Fibroblast of peridontal ligament (primary cell): ENCODE data around the gene MYBPC2.
"Not testable (repeated sequence)": the region's sequence is repeated elsewhere in the genome, so short reads cannot be mapped to it uniquely, and the experiment has no call there.

Experiments
- DNase-seq: peaks from one replicate; pipeline ENCODE4 v3.0.0-alpha.2; 2010; ENCODE audit errors: extremely low read depth

Gene MYBPC2

DNA sequence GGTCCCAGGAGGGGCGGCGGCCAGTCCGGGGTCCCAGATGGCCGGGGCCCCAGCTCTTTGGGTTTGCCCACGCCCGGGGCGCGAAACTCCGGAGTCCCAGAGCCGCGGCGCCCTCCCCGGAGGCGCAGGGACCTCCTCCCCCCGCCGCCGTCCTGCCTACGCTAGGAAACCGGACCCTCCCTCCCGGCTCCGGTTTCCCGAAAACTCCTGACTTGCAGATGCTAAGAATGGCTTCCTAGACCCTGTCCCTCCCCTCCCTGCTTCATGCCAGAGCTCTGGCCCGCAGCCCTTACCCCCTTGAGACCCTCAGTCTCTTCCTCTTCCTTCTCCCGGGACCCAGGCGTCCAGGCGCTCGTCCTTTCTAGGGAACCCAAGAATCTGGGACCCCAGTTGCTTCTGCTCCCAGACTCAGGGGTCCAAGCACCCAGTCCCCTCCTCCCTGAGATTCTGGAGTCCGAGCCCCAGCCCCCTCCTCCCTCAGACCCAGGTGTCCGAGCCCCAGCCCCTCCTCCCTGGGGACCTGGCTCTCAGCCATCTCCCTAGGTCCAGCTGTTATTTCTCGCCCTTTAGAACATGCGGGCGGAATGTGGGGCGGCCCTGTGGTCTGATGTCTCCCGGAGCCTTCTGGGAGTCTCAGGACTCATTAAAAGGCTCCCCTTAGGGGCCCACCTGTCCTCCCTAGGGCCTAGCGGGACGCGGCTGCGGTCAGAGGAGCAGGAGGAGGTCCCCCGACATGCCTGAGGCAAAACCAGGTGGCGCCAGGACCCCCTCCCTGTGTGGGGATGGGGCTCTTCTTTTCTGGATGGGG, at the start of gene MYBPC2:
TSS of gene MYBPC2 (plus strand) at position 672 of the 808 bp plus-strand sequence. CDS start at position 734, 62 bp downstream.
- DNase-seq, result no peak

DNA sequence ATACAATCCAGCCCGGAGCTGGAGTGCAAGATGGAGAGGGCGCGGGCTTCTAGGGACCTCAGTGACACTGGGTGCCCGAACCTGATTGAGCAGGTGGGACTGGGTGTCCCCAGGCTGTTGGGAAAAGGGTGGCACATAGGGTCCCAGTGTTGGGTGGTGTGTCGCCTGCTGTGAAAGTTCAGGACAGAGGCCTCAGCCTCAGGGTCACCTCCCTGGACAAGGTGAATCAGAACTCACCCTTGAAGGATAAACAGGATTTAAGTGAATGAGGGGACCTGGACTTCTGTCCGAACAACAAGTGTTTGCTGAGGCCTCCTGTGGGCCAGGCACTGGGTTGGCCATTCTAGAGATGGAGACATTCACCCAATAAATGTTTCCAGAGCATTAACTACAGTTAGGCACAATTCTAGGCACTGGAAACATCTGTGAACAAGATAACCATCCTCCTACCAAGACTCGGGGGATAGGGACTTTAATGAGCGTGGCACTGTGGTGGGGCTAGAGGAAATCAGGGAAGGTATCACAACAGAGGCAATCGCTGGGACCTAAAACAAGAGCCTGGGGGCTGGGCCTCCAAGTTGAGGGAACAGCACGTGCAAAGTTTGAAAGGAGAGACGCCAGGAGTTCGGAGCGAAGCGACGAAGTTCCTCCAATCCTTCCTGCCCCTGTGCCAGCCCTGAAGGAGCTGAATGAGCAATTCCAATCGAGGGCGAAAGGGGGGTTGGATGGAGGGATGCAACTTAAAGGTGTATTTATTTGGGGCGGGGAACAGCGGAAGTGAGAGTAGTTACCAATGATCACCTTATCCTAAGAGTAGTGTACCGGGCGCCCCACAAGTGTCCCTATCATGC, 49.5 kb upstream of the MYBPC2 start:
- DNase-seq, result no peak

DNA sequence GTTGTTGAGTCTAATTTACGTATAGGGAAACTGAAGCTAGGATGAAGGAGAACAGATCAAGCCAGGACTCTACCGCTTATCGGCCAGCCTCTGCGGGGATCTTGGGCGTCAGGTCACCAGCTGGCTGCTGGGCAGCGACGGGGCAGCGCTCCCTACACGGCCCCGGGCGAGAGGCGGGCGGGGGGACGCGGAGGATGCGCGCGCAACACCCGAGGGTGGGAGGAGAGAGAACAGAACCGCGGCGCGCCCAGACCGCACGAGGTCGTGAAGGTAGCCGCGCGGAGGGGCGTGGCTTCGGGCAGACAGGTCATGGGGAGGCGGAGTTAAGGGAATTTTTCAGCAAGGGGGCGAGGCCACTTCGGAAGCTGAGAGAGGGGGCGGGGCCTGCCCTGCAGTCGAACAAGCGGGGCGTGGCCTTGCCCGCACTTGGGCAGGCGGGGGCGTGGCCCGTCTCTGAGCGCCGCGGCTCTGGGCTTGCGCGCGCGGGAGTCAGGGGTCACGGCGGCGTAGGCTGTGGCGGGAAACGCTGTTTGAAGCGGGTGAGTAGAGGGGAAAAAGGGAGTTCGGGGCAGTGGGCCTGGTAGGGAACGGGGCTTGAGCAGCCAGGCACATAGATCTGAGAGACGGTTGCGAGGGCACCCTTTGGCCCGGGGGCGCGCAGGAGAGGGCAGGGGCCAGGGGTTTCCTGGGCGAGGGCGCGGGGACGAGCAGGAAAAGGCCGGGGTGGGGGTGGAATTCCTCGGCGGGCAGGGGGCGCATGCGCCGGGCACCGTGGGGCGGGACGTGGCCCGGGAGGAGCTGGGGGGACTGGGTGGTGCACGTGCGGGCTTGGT, 48.6 kb upstream of the MYBPC2 start, which contains the start of gene POLD1:
TSS of gene POLD1 (plus strand) at position 496 of the 833 bp plus-strand sequence. CDS start 14,505 bp downstream, outside the sequence.
- DNase-seq, result peak; percentile 93

DNA sequence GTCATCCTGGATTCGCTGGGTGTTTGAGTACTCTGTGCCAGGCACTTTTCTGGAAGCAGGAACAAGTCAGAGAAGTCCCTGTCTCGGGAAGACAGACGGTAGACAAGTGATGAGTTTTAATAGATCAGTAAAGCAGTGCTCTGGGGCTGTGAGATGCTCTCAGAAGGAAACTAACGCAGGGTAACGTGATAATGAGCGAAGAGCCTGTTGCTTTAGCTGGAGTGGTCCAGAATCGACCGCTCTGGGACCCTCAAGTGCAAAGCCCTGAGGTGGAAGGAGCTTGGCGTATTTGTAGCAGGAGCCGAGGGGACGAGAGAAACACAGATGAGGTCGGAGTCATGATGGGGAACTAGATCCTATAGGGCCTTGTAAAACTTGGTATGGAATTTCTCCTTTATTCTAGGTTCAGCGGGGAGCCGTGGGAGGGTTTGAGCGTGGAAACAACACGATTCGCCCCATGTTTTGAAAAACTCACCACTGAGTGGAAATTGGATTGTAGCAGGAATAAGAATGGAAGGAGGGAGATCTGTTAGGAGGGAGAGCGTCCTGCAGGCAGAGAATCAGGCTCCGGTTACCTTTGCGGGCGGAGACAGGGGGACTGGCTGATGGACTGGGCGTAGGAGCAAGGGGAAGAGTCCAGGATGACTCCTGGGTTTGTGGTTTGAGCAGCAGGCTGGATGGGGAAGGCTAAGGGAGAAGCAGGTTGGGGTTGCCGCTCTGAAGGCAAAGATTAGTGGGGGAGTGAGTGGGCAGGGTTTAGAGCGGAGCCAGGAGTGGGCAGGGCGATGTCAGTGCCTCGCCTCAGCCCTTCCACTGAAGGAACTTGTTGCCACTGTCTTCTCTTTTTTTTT, 47.8 kb upstream of the MYBPC2 start:
- peak; percentile 9 for DNase-seq

DNA sequence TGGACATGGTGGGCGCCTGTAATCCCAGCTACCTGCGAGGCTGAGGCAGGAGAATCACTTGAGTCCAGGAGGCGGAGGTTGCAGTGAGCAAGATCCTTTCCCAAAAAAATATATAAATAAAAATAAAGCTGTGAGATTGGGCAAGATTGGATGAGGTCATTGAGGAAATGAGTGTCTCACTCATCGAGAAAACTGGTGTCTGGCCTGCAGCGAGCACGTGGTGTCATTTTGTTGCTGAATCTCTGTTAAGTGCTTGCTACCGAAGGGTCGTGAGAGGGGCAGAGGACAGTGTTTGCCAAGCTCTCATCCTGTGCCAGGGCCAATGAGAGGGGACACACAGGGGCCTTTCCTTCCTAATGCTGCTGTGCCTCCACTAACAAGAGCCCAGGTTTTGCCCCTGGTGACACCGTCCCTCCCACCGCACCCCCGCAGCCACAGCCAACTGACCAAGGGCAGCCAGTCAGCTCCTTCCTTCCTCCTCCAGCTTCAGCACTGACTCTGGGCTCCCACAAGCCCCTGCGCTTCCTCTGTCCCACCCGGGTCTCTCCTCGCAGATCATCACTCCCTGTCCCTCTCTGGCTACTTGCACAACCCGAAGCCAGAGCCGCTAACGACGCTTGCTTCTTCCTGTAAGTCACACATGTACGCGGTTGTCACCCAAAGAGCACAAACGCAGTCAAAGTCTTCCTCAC, 45.4 kb upstream of the MYBPC2 start:
- DNase-seq, result peak; percentile 37

DNA sequence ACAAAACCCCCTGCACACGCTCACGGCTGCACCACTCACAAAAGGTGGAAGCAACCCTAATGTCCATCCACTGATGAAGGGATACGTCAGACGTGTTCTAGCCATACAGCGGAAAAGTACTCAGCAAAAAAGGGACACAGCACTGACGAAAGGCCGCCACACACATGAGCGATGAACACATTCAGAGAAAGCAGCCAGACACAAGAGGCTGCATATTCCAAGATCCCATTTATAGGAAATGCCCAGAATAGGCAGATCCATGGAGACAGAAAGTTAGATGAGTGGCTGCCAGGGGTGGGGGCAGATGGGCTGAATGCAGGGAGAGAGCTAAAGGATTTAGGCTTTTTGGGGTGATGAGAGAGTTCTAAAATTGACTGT, 44.8 kb upstream of the MYBPC2 start:
- DNase-seq, result no peak

DNA sequence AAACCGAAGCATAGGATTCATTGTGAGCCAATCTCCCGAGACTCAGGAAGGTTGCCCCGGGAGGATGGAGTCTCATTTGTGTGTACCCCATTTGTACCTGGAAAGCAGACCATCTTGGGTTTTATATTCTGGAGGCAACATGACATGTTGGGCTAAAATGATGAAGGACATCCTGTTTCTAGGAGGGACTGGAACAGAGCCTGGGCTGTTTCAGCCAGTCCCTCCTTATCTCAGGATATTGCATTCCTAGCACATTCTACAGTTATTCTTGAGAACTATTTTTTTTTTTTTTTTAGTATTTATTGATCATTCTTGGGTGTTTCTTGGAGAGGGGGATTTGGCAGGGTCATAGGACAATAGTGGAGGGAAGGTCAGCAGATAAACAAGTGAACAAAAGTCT, 42.4 kb upstream of the MYBPC2 start:
- DNase-seq, result not testable (repeated sequence)

DNA sequence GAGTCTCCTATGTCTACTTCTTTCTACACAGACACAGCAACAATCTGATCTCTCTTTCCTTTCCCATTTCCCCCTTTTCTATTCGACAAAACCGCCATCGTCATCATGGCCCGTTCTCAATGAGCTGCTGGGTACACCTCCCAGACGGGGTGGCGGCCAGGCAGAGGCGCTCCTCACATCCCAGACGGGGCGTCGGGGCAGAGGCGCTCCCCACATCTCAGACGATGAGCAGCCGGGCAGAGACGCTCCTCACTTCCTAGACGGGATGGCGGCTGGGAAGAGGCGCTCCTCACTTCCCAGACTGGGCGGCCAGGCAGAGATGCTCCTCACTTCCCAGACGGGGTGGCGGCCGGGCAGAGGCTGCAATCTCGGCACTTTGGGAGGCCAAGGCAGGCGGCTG, 41.7 kb upstream of the MYBPC2 start:
- not testable (repeated sequence) for DNase-seq

DNA sequence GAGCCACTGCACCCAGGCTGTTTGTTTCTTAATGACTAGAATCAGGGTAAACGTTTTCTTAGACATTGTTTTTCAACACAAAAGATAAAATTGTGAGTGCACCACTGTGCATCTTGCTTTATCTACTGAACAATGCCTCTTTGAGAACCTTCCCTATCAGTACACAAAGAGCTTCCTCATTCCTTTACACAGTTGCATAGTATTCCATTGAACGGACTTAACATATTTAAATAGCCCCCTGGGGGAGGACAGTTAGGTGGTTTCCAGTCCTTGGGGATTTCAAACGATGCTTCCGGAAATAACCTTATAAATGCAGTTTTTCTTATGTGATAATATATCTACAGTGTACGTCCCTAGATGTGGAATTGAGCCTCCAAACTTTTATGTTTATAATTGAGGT, 39.9 kb upstream of the MYBPC2 start:
- no peak for DNase-seq

DNA sequence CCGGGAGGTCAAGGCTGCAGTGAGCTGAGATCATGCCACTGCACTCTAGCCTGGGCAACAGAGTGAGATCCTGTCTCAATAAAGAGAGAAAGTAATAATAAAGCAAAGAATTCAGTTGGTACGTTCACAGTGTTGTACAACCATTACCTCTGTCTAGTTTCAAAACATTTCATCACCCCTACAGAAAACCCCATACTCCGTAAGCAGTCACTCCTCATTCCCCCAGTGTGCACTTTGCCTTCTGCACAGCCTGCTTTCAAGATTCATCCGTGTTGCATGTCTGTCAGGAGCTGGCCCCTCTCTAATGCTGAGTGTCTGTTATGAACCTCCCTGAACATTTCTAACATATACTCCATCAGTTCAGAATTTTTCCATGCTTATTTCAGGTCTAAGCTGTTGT, 39.1 kb upstream of the MYBPC2 start:
- no peak for DNase-seq

DNA sequence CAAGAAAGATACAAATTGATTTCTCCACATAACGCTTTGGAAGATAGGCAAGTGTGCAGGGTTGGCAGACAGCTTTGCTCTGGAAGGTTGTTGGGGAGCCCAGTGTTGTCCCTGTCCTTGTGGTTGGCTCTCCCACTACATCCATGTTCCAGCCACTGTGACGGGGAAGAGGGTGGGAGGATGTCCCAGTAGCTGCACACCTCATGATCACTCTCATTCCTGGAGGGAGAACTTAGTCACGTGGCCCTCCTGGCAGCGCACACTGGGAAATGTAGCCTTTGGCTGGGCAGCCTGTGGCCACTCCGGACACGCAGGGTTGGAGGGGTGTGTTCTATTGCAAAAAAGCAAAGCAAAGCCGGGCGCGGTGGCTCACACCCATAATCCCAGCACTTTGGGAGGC, 38.7 kb upstream of the MYBPC2 start:
- no peak for DNase-seq

DNA sequence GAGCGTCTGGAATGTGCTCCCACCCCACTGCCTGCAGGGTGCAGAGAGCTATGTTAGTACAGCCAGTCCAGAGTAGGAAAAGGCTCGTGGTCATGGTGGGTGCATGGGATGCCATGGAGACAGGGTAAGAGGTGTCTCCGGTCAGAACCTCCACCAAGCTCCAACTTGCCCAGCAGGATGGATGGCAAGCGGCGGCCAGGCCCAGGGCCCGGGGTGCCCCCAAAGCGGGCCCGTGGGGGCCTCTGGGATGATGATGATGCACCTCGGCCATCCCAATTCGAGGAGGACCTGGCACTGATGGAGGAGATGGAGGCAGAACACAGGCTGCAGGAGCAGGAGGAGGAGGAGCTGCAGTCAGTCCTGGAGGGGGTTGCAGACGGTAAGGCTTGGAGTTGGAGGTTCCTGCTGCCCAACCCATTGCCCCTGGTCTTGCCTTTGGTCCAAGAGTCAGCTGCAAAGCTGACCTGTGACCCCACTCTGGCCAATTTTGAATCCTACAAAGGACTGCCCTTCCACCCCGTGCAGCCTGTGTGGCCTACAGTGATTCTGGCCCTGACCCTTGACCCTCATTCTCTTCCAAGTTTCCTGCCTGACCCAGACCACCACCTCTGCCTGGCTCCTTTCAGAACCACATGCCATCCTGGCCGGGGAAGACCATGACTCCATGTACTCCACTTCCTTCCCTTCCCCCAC, 33.9 kb upstream of the MYBPC2 start:
- no peak for DNase-seq

DNA sequence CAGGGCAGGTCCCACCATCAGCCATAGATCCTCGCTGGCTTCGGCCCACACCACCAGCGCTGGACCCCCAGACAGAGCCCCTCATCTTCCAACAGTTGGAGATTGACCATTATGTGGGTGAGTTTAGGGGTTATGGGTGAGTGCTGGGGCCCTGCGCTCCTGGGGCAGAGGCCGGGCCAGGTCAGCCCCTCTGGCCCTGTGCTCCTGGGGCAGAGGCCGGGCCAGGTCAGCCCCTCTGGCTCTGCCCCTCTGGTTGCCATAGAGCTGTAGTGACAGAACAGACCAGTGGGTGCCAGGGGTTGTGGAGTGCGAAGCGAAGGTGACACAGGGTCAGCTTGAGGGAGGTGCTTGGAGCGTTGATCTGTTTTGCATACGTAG, 33.3 kb upstream of the MYBPC2 start:
- DNase-seq, result no peak

DNA sequence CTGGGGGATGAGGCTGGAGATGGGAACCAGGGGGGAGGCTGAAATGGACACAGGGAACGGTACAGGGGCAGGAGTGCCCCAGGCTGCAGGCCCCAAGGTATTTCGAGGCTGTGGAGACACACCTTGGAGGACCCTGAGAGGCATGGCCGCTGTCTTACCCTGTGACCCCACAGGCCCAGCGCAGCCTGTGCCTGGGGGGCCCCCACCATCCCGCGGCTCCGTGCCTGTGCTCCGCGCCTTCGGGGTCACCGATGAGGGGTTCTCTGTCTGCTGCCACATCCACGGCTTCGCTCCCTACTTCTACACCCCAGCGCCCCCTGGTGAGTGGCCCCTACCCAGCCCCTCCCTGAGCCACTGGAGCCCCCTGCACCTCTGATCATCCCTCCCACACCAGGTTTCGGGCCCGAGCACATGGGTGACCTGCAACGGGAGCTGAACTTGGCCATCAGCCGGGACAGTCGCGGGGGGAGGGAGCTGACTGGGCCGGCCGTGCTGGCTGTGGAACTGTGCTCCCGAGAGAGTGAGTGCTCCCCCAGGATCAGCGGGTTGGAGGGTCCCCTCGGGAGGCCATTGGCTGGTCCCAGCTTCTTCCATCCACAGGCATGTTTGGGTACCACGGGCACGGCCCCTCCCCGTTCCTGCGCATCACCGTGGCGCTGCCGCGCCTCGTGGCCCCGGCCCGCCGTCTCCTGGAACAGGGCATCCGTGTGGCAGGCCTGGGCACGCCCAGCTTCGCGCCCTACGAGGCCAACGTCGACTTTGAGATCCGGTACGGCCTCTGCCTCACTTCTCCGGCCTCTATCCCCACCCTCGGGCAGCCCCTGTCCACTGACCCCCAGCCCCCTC, 30.9 kb upstream of the MYBPC2 start:
- DNase-seq, result no peak

DNA sequence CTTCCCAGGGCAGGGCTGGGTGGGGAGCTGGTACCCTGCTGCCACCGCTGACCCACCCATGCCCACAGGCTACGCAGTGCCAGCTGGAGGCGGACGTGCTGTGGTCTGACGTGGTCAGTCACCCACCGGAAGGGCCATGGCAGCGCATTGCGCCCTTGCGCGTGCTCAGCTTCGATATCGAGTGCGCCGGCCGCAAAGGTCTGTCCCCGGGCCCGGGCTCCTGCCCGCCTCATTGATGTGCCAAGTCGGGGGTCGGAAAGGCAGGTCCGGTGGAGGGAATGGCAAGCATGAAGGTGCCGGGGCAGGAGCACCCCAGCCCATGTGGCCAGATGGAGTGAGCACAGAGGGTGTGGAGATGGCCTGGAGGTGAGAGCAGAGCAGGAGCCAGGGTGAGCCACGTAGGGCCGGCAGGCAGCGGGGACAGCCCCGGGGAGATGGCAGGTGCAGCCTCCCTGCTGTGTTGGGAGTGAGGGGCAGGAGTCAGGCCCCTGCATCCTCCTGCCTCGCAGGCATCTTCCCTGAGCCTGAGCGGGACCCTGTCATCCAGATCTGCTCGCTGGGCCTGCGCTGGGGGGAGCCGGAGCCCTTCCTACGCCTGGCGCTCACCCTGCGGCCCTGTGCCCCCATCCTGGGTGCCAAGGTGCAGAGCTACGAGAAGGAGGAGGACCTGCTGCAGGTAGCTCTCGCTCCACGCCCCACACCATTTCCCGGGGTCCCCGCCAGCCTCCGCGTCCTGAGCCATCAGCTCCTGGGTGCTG, 30.0 kb upstream of the MYBPC2 start:
- no peak for DNase-seq

DNA sequence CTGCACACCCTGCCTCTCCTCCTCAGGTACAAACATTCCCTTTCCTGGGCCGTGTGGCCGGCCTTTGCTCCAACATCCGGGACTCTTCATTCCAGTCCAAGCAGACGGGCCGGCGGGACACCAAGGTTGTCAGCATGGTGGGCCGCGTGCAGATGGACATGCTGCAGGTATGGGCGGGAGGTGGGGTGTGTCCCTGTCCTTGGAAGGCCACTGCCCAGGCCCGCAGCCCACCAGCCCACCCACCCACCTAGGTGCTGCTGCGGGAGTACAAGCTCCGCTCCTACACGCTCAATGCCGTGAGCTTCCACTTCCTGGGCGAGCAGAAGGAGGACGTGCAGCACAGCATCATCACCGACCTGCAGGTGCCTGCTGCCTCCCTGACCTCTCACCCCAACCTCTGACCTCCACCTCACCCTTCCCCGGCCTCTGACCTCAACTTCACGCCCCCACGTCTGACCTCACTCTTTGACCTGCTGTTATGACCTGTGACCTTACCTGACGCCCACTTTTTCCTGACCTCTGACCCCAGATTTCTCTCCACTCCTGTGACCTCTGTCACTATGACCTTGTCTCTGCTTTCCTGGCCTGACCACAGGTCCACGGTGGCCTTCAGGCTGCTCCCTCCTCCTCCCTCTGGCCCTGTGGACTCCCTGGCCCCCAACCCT, 26.4 kb upstream of the MYBPC2 start:
- no peak for DNase-seq

DNA sequence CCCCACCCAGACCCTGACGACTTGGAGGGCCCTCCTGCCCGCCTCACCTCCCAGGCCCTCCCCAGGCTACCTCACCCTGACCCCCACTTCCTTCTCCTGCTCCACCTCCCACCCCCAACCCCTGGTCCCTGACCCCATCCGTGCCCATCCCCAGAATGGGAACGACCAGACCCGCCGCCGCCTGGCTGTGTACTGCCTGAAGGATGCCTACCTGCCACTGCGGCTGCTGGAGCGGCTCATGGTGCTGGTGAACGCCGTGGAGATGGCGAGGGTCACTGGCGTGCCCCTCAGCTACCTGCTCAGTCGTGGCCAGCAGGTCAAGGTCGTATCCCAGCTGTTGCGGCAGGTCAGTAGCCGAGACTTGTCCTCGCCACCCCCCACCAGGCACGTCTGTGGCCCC, 25.9 kb upstream of the MYBPC2 start:
- DNase-seq, result no peak

DNA sequence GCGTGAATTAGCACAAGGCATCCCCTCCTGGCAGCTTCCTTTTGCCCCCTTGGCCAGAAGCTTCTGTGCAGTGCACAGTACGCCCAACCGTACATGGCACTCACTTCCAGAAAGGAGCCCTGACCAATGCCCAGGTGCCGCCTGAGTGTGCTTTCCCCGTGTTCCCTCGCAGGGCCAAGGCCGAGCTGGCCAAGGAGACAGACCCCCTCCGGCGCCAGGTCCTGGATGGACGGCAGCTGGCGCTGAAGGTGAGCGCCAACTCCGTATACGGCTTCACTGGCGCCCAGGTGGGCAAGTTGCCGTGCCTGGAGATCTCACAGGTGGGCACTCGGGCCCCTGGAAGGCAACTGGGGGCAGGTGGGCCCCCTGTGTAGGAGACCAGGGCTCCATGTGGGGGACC, 23.3 kb upstream of the MYBPC2 start:
- DNase-seq, result no peak
